ENCODE data around the gene LCLAT1. TPM values are rescaled to one million over a fixed set of nuclear protein-coding genes. Genes with fewer than 3 reads are reported as not detected.

LCLAT1 gene
- total RNA-seq, 2 donors from 2014 or later: 8.1 to 24.1 TPM

DNA sequence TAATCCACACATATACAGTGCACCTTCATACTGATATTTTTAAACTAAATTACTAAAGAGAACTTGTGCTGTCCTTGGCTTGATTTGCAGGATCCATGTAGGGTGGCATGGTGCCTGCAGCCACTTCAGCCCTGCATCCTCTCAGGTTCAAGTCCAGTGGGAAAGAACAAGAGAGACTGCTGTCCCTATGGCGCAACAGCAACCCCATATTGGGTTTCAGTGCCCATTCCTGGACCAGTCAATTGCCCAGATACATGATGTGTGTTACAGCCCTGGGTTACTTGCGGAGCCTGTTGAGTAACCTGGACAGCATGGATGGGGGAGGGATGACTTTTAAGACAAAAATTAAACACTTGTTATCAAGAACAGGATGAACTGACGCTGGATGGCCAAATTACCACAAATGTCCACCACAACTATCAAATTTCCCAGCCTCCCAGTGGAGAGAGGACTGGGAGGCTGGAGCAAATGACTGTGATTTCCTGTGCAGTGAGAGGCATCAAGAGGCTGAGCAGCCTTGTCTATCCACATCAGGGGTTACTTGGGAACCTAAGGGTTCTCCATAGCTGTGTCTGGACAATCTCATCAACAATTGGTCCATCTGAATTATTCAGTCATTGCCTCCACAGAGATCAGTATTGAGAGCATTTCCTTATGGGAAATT is 198.2 kb downstream of the LCLAT1 start:
- ATAC-seq (no peak), DNase-seq (ENCODE audit: low spot score in 2 of 2) (no peak)
- Mint-ChIP-seq H3K9me3 (no peaks in the 10 kb centered on the region), H3K27ac (no peak overlapping the region), H3K36me3 (peaks cover 0 to under 1% of the 10 kb centered on the region in 2 donors)

GRCh38 chr2:30645745-30646119 is 198.7 kb downstream of the LCLAT1 start:
- DNase-seq (ENCODE audit: low spot score in 2 of 2) (no peak), ATAC-seq (no peak)
- no peaks in the 10 kb centered on the region for H3K9me3 Mint-ChIP-seq
- no peak overlapping the region for H3K27ac Mint-ChIP-seq
- H3K36me3 Mint-ChIP-seq: no peaks in the 10 kb centered on the region

- no peaks in the 10 kb centered on the region for H3K9me3 Mint-ChIP-seq
- no peaks in the 10 kb centered on the region for H3K36me3 Mint-ChIP-seq
- no peak for ATAC-seq
- DNase-seq (ENCODE audit: low spot score in 2 of 2): no peak
- H3K27ac Mint-ChIP-seq: no peak overlapping the region
Observed at GRCh38 chr2:30647752-30648457, 200.9 kb downstream of the LCLAT1 start.

DNA sequence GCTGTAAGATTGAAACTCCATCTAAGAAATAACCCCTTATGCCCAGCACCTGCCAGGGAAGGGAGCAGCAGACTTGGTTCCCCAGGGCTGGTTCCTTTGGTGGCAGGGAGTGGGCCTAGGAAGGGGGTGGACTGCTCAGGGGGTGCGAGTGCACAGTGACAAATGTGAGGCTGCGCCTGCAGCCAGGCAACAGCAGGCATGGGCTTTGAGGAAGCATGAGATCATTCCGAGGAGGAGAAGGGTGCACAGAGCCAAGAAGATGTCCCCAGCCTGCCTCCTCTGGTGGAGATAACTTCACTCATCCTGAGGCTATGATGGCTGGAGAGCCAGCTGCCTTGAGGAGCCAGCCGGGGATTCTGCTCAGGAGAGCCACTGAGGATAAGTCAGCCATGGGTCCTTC is 202.2 kb downstream of the LCLAT1 start:
- Mint-ChIP-seq H3K27ac (peak overlapping the region in 1 of 2 donors; percentile 4), H3K9me3 (no peaks in the 10 kb centered on the region), H3K36me3 (no peaks in the 10 kb centered on the region)
- ATAC-seq (no peak), DNase-seq (ENCODE audit: low spot score in 2 of 2) (no peak)

DNA sequence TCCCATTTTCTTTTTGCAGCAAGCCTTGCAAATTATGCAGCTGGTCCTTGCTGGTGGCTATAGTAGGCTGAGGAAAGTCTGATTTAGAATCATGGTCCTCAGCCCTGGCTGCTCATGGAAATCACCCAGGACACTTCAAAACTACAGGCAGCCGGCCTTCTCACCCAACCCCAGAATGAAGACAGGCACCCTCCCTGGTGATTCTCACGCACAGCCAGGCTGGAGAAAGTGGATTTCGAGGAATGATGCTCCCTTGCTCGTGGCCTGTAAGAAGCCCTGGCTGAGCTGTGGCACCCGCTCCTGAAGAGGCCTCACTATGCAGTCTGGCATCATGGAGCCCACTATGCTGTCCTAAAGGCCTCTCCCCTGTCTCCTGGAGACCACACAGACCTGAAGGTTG is 202.8 kb downstream of the LCLAT1 start:
- no peak overlapping the region for H3K27ac Mint-ChIP-seq
- DNase-seq (ENCODE audit: low spot score in 2 of 2) (no peak), ATAC-seq (no peak)
- no peaks in the 10 kb centered on the region for H3K9me3 Mint-ChIP-seq
- no peaks in the 10 kb centered on the region for H3K36me3 Mint-ChIP-seq

GRCh38 chr2:30652271-30652915 is 205.3 kb downstream of the LCLAT1 start:
- ATAC-seq (no peak), DNase-seq (ENCODE audit: low spot score in 2 of 2) (no peak)
- no peak overlapping the region for H3K27ac Mint-ChIP-seq
- no peaks in the 10 kb centered on the region for H3K36me3 Mint-ChIP-seq
- H3K9me3 Mint-ChIP-seq: no peaks in the 10 kb centered on the region

DNA sequence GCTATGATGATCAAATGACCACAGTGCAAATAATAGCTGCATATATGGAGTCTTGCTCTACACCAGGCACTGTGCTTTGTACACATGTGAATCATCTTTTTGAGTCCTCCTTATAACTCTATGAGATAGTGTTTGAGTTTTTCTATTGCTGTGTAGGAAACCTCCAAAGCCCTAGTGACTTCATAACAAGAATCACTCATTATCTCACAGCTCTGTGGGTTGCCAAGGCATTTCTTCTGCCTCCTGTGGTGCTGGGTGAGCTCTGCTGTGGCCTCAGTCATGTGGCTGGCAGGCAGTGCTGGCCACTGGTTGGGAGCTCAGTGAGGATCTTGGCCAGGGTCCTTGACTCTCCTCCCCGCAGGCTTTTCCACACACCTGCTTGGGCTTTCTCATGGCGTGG is 206.8 kb downstream of the LCLAT1 start:
- Mint-ChIP-seq H3K9me3 (no peaks in the 10 kb centered on the region), H3K27ac (no peak overlapping the region), H3K36me3 (no peaks in the 10 kb centered on the region)
- no peak for DNase-seq (ENCODE audit: low spot score in 2 of 2)
- peak; percentile 33 to 61 for ATAC-seq

DNA sequence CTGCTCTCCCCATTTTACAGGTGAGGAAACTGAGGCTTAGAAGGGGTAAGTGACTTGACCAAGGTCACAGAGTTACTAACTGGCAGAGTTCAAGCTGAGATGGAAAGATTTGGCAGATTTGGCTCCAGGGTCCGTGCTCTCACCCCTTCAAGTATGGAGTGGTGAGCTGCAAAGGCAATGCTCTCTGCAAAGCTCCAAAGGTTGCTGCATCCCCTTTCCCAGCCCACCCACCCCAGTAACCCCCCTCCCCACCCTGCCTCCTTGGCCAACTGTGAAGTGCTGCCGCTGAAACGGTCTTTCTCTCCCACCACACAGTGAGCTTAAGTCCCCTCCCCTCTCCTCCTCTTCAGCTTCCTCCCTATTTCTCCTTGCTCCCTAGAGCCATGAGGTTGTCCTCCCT is 207.4 kb downstream of the LCLAT1 start:
- Mint-ChIP-seq H3K36me3 (no peaks in the 10 kb centered on the region), H3K27ac (no peak overlapping the region), H3K9me3 (no peaks in the 10 kb centered on the region)
- DNase-seq (ENCODE audit: low spot score in 2 of 2) (no peak), ATAC-seq (no peak)

GRCh38 chr2:30655211-30655610 is 208.2 kb downstream of the LCLAT1 start:
- H3K36me3 Mint-ChIP-seq: no peaks in the 10 kb centered on the region
- no peak for DNase-seq (ENCODE audit: low spot score in 2 of 2)
- H3K27ac Mint-ChIP-seq: no peak overlapping the region
- no peaks in the 10 kb centered on the region for H3K9me3 Mint-ChIP-seq
- no peak for ATAC-seq

- DNase-seq (ENCODE audit: low spot score in 2 of 2) (no peak), ATAC-seq (no peak)
- Mint-ChIP-seq H3K36me3 (no peaks in the 10 kb centered on the region), H3K9me3 (no peaks in the 10 kb centered on the region), H3K27ac (no peak overlapping the region)
Observed at GRCh38 chr2:30655660-30656059, 208.6 kb downstream of the LCLAT1 start.

DNA sequence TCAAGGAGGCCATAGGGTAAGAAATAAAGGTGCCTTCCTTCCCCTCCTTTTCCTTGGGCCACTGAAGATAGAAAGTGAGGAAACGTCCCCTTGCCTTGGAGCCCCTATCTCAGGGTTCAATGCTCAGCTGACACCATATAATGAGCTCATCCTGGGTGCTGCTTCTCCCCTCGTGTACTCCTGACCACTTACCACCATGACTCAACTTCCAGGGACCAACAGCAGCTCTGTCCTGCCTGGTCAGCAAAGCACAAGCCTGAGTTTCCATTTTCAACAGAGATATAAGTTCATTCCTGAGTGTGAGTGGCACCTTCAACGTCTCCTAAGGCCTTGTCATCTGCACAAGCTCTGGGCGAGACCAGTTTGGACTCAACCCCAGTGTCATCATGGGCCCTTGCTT is 209.0 kb downstream of the LCLAT1 start:
- no peak overlapping the region for H3K27ac Mint-ChIP-seq
- no peak for DNase-seq (ENCODE audit: low spot score in 2 of 2)
- ATAC-seq: peak in 1 of 2 donors; percentile 33
- H3K9me3 Mint-ChIP-seq: no peaks in the 10 kb centered on the region
- no peaks in the 10 kb centered on the region for H3K36me3 Mint-ChIP-seq

DNA sequence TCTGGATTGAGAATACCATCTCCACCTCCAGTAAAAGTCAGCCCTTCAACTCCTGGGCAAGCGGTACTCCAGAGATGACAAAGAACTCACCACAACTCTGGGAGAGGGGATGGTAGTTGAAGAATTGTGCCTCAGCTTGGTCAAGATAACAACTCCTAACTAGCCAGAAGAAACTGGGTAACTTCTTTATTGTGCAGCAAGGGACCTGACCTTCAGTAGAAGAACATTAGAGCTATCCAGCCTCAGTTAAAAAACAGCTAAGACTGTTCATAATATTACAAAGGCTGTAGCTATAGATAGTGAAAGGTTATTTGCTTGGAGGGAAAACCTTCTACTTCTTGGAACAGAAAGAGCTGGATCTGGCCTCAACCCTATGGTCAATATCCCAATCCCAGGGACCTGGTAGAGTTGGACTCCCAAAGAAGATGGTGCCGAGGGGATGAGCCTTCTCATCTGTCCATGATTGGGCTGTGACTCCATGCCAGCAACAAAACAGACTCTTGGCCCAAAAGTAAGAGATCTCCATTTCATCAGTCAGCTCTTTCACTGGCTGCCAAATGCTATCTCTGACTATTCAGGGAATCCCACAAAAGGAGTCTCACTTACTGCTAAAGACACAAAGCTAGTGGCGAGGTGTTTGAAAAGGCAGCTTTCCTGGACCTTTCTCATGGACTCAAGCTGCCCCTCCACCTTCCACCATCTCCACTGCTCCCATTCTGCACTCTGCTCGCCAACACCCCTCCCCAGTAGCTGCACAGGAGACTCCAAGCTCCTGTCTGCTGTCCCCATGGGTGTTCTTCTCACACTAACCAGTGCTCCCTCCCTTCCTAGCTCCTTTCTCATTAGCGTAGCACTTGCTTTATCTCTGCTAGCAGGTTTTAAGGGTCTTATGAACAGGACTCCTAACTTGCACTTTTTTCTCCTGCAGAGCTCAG is 214.4 kb downstream of the LCLAT1 start:
- H3K9me3 Mint-ChIP-seq: no peaks in the 10 kb centered on the region
- H3K27ac Mint-ChIP-seq: no peak overlapping the region
- ATAC-seq (peak in 1 of 2 donors; percentile 41), DNase-seq (ENCODE audit: low spot score in 2 of 2) (no peak)
- H3K36me3 Mint-ChIP-seq: no peaks in the 10 kb centered on the region

- Mint-ChIP-seq H3K9me3 (peaks cover 0 to 2% of the 10 kb centered on the region in 2 donors), H3K36me3 (no peaks in the 10 kb centered on the region), H3K27ac (no peak overlapping the region)
- ATAC-seq (no peak), DNase-seq (ENCODE audit: low spot score in 2 of 2) (no peak)
Observed at GRCh38 chr2:30662268-30663131, 215.5 kb downstream of the LCLAT1 start.

GRCh38 chr2:30663321-30663720 is 216.3 kb downstream of the LCLAT1 start:
- Mint-ChIP-seq H3K9me3 (peaks cover 0 to 6% of the 10 kb centered on the region in 2 donors), H3K27ac (no peak overlapping the region), H3K36me3 (peaks cover 0 to under 1% of the 10 kb centered on the region in 2 donors)
- DNase-seq (ENCODE audit: low spot score in 2 of 2) (no peak), ATAC-seq (no peak)

DNA sequence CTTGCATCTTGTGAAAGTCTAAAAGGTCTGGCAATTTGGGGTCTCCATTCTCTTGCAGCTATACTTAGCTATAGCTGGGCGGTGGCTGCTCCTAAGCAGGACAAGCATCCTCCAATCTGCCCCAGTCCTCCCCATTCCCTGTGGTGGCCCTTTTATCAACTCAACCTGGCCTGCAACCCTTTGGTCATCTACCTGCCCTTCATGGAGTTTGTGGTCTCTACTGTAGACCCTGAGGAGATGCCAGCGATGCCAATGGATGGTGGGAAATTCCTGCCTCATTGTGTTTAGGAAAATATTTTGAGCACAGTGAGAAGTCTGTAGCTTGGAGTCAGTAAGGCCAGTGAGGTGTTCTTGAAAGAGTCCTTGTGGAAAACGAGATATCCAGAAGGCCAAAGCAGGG is 216.8 kb downstream of the LCLAT1 start:
- no peak for DNase-seq (ENCODE audit: low spot score in 2 of 2)
- Mint-ChIP-seq H3K36me3 (peaks cover 0 to 5% of the 10 kb centered on the region in 2 donors), H3K27ac (no peak overlapping the region), H3K9me3 (peaks cover 4 to 10% of the 10 kb centered on the region in 2 donors)
- no peak for ATAC-seq

Data from activated naive CD4-positive, alpha-beta T cell treated with anti-CD3 and anti-CD28 coated beads, Interleukin-2, amount 50 U/mL, for 72 hours (primary cell).